D721Med (cell line): Measurements from ENCODE around the gene LRRC32.

ENCODE experiments used
- DNase-seq: peaks from one replicate; pipeline ENCODE4 v3.0.0; 2011; ENCODE audit warnings: low spot score; ENCODE audit not compliant: insufficient read length
- FAIRE-seq: peaks from 2 replicates; lab custom pipeline; 2011; peaks lifted over from hg19 to GRCh38; lab: Jason Lieb, UNC
- CTCF ChIP-seq: IDR thresholded peaks from 2 replicates; pipeline ENCODE4 v1.5.1; 2012; ENCODE audit warnings: mild to moderate bottlenecking, control low read depth; ENCODE audit not compliant: insufficient read depth; ENCODE audit errors: missing control alignments

LRRC32 gene

DNA sequence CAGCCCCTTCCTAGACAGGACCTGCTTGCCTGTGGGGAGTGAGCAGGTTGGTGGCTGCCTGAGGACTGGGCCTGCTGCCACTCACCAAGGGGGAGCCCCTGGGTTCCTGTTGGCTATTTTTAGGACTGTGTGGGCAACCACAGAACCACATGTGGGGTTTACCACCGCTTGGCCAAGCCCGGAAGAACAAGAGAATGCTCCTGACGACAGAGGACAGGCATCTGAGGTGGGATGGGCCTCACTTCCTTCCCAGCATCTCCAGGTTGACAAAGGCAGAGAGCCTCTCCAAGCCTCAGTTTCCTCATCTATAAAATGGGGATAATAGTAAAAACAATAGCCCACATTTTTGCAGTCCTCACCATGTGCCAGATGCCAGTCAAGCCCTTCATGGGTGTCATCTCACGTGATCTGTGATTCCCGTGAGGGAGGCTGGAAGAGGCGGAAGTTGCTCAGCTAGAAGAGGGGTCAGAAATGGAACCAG lies 43.6 kb downstream of the LRRC32 start:
- DNase-seq, result no peak
- TF ChIP-seq CTCF, result no peak
- no peak for FAIRE-seq

- no peak for TF ChIP-seq CTCF
- DNase-seq, result no peak
- no peak for FAIRE-seq
Observed at GRCh38 chr11:76626266-76626665, 44.3 kb downstream of the LRRC32 start.

DNA sequence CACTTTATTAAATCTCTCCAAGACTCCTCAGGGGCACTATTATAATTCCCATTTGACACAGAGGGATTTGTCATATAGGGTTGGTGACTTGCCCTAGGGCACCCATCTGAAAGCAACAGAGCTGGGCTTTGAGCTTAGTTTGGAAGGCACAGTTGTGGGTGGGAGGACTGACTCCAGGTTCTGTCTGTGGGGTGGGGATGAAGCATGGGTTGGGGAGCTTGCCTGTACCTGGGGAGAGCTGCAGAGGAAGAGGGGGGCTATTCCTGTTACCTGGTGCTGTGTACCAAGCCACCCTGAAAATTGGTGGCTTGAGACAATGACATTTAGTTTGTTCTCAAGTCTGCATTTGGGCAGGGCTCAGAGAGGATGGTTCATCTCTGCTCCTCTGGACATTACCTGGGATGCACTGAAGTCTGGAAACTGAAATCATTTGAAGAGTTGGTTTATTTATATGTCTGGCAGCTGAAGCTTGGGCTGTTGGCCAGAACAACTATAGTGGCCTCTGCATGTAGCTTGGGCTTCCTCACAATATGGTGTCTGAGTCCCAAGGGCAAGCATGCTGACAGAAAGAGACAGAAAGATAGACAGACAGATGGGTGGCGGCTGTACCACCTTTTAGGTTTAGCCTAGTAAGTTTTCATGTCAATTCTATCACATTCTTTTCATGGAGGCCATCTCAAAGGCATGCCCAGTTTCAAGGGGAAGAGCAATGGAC lies 44.9 kb downstream of the LRRC32 start:
- no peak for FAIRE-seq
- no peak for TF ChIP-seq CTCF
- DNase-seq, result no peak

DNA sequence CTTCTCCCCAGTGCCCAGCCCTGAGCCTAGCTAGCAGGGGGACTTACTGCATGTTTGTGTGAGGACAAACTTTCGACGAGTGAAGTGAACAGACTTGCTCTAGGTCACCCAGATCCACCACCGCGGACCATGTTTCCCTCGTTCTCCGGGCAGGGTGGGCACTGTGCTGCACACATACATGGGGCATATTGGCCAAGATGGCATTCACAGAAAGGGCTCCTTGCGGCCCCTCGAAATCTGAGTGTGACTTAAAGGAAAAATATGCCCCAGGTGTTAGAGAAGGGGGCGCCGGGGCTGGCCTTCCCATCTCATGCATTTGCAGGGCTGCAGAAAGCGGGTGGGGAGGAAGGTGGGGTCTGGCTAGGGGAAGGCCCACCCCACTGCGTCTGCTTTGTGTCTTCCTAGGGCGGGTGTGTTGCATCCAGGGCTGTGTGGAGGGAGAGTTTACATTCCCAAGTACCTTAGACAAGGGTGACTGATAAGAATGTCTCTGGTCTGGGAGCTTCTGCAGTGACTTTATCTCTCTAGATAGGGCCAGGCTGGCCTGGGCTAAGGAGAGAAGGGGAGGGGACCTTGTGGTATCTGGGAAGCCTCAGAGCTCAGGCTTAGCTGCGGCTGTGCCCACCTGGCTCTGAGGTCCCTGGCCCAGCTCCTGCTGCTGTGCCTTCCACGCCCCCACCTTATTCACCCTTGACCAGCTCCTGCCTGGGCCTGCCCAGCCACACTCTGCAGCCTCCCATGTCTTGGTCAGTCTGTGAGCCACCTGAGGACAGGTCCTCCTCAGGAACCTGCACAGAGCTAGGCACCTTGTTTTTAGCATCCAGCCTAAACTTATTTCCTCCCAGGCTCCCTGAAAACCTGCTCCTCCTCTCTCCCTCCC lies 45.8 kb downstream of the LRRC32 start:
- no peak for TF ChIP-seq CTCF
- FAIRE-seq, result no peak
- no peak for DNase-seq

- DNase-seq (no peak), FAIRE-seq (no peak)
- no peak for TF ChIP-seq CTCF
Observed at GRCh38 chr11:76623884-76624419, 46.6 kb downstream of the LRRC32 start.

DNA sequence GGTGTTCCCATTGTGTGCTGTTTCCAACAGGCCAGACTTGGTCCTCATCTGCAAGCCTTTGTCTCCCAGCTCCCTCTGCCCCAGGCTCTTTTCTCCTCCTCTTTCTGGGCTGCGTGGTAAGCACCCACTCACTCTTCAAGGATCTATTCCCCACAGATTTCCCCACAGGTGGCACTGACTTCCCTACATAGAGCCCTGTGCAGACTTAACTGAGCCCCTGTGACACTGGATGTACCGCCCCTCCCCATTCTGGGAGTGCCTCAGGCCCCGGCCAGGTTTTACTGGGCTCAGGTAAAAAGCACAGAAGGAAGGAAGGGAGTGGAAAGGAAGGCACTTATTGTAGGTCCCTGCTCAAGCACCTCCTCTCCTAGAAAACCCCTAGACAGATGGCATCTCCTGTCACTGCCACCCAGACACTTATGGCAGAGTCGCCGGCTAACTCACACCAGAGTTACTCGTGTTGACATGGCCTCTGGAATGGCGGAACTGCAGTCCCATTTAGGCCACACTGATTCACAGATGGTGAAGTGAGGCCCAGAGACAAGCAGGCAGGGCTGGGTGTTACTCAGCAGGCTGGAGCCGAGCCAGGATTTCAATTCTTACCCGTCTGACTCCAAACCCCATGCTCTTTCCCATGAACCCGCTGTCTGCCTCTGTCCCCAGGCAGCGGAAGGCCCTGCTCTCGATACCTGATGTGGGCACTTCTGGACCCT lies 47.2 kb downstream of the LRRC32 start:
- TF ChIP-seq CTCF, result no peak
- FAIRE-seq, result no peak
- DNase-seq, result no peak
